CD4-positive, alpha-beta T cell treated with Interleukin-15 for 4 hours (primary cell): Measurements from ENCODE around the gene NNT.
"Not testable (repeated sequence)": the region's sequence is repeated elsewhere in the genome, so short reads cannot be mapped to it uniquely, and the experiment has no call there.

Source experiments
- DNase-seq: peaks from one replicate; pipeline ENCODE4 v3.0.0-alpha.2; 2020; ENCODE audit warnings: low spot score

Gene NNT

GRCh38 chr5:43602461-43603343 is at the start of gene NNT:
TSS of gene NNT (plus strand) at chr5:43603180. CDS start at chr5:43609196, 6,016 bp downstream.
- DNase-seq: peak; percentile 69

- DNase-seq: no peak
Measured at GRCh38 chr5:43553381-43553780, 49.6 kb upstream of the NNT start.

GRCh38 chr5:43554497-43554896 is 48.5 kb upstream of the NNT start:
- DNase-seq: no peak

- peak; percentile 41 for DNase-seq
Measured at GRCh38 chr5:43555895-43556606, 46.9 kb upstream of the NNT start.

GRCh38 chr5:43556607-43556856 is 46.4 kb upstream of the NNT start:
- not testable (repeated sequence) for DNase-seq

GRCh38 chr5:43556857-43557542 is 46.0 kb upstream of the NNT start, which contains the start of gene PAIP1:
TSS of gene PAIP1 (minus strand) at chr5:43557077. CDS start at chr5:43556846, 231 bp downstream.
- peak; percentile 81 for DNase-seq

- no peak for DNase-seq
Measured at GRCh38 chr5:43560128-43560527, 42.9 kb upstream of the NNT start.

GRCh38 chr5:43561356-43561755 is 41.6 kb upstream of the NNT start:
- no peak for DNase-seq

GRCh38 chr5:43563321-43563720 is 39.7 kb upstream of the NNT start:
- no peak for DNase-seq

GRCh38 chr5:43564289-43564850 is 38.6 kb upstream of the NNT start:
- DNase-seq: no peak

GRCh38 chr5:43565043-43565442 is 37.9 kb upstream of the NNT start:
- DNase-seq: no peak

- no peak for DNase-seq
Measured at GRCh38 chr5:43567967-43568366, 35.0 kb upstream of the NNT start.

- no peak for DNase-seq
Measured at GRCh38 chr5:43569236-43569746, 33.7 kb upstream of the NNT start.

- DNase-seq: no peak
Measured at GRCh38 chr5:43570450-43571158, 32.4 kb upstream of the NNT start.

- no peak for DNase-seq
Measured at GRCh38 chr5:43571237-43571636, 31.7 kb upstream of the NNT start.

GRCh38 chr5:43572357-43572756 is 30.6 kb upstream of the NNT start:
- no peak for DNase-seq

- DNase-seq: no peak
Measured at GRCh38 chr5:43573058-43573457, 29.9 kb upstream of the NNT start.

- DNase-seq: not testable (repeated sequence)
Measured at GRCh38 chr5:43580402-43581210, 22.4 kb upstream of the NNT start.

GRCh38 chr5:43581398-43581797 is 21.6 kb upstream of the NNT start:
- DNase-seq: no peak

GRCh38 chr5:43582082-43583005 is 20.6 kb upstream of the NNT start:
- DNase-seq: no peak
